Measurements from ENCODE around the gene UNC50. TPM values are rescaled to one million over a fixed set of nuclear protein-coding genes. Genes with fewer than 3 reads are reported as not detected.
"Not testable (repeated sequence)": the region's sequence is repeated elsewhere in the genome, so short reads cannot be mapped to it uniquely, and the experiment has no call there.

The UNC50 gene
- total RNA-seq, 1 donor from 2014 or later = 49.4 TPM

GRCh38 chr2:98592565-98592964, 15.8 kb upstream of the UNC50 start:
- no peak for DNase-seq (ENCODE audit: extremely low spot score, unreplicated experiment)
- TF ChIP-seq CTCF (conservative IDR thresholded peaks at IDR 0.05) = no peak
- Mint-ChIP-seq H3K9me3 (no peaks in the 10 kb centered on the region), H3K27ac (no peak overlapping the region), H3K4me1 (ENCODE audit: unreplicated experiment) (no peaks in the 10 kb centered on the region), H3K27me3 (no peaks in the 10 kb centered on the region), H3K36me3 (peaks cover 25% of the 10 kb centered on the region), H3K4me3 (no peak overlapping the region)

- not testable (repeated sequence) for H3K4me3 Mint-ChIP-seq; H3K9me3 Mint-ChIP-seq; H3K27me3 Mint-ChIP-seq; DNase-seq (ENCODE audit: extremely low spot score, unreplicated experiment); H3K4me1 Mint-ChIP-seq (ENCODE audit: unreplicated experiment); H3K27ac Mint-ChIP-seq
- peaks cover 31% of the 10 kb centered on the region for H3K36me3 Mint-ChIP-seq
These were observed 13.7 kb upstream of the UNC50 start for GRCh38 chr2:98594665-98595064.

GRCh38 chr2:98598781-98599428, 9.5 kb upstream of the UNC50 start:
- Mint-ChIP-seq H3K27me3 (no peaks in the 10 kb centered on the region), H3K4me3 (no peak overlapping the region), H3K4me1 (ENCODE audit: unreplicated experiment) (no peaks in the 10 kb centered on the region), H3K27ac (no peak overlapping the region), H3K9me3 (no peaks in the 10 kb centered on the region), H3K36me3 (peaks cover 25% of the 10 kb centered on the region)
- TF ChIP-seq CTCF (conservative IDR thresholded peaks at IDR 0.05) = no peak
- no peak for DNase-seq (ENCODE audit: extremely low spot score, unreplicated experiment)

GRCh38 chr2:98601532-98602132, 6.8 kb upstream of the UNC50 start:
- H3K27me3 Mint-ChIP-seq = no peaks in the 10 kb centered on the region
- H3K9me3 Mint-ChIP-seq = no peaks in the 10 kb centered on the region
- H3K4me3 Mint-ChIP-seq = no peak overlapping the region
- TF ChIP-seq CTCF (conservative IDR thresholded peaks at IDR 0.05) = peak; percentile 79
- H3K36me3 Mint-ChIP-seq = peaks cover 16% of the 10 kb centered on the region
- no peak for DNase-seq (ENCODE audit: extremely low spot score, unreplicated experiment)
- H3K4me1 Mint-ChIP-seq (ENCODE audit: unreplicated experiment) = peaks cover 12% of the 10 kb centered on the region
- no peak overlapping the region for H3K27ac Mint-ChIP-seq

- DNase-seq (ENCODE audit: extremely low spot score, unreplicated experiment) = no peak
- peaks cover 10% of the 10 kb centered on the region for H3K36me3 Mint-ChIP-seq
- no peak for TF ChIP-seq CTCF (conservative IDR thresholded peaks at IDR 0.05)
- no peak overlapping the region for H3K27ac Mint-ChIP-seq
- H3K27me3 Mint-ChIP-seq = no peaks in the 10 kb centered on the region
- no peaks in the 10 kb centered on the region for H3K9me3 Mint-ChIP-seq
- no peak overlapping the region for H3K4me3 Mint-ChIP-seq
- peaks cover 24% of the 10 kb centered on the region for H3K4me1 Mint-ChIP-seq (ENCODE audit: unreplicated experiment)
These were observed 3.8 kb upstream of the UNC50 start for GRCh38 chr2:98604547-98604946.

- no peak for TF ChIP-seq CTCF (conservative IDR thresholded peaks at IDR 0.05)
- peaks cover 6% of the 10 kb centered on the region for H3K36me3 Mint-ChIP-seq
These were observed 3.3 kb upstream of the UNC50 start for GRCh38 chr2:98605076-98605475.

More at GRCh38 chr2:98605076-98605475, 3.3 kb upstream of the UNC50 start:
- H3K4me1 Mint-ChIP-seq (ENCODE audit: unreplicated experiment) = peaks cover 30% of the 10 kb centered on the region
- DNase-seq (ENCODE audit: extremely low spot score, unreplicated experiment) = no peak
- H3K27ac Mint-ChIP-seq = peak overlapping the region; percentile 12
- no peaks in the 10 kb centered on the region for H3K9me3 Mint-ChIP-seq
- no peaks in the 10 kb centered on the region for H3K27me3 Mint-ChIP-seq
- H3K4me3 Mint-ChIP-seq = peak overlapping the region; percentile 62
